Breast epithelium (tissue), 4 donors: ENCODE measurements around the gene LEFTY2. TPM values are rescaled to one million over a fixed set of nuclear protein-coding genes. Genes with fewer than 3 reads are reported as not detected.

Experiments used
- DNase-seq, 2 donors: peaks; one replicate each; pipeline ENCODE4 v3.0.0-alpha.2; 2019; ENCODE audit warnings: low spot score in 2 of 2
- H3K27ac ChIP-seq, 2 donors: fragments of 200-600 bp; sonication (generic) in 1 of 2; one replicate each; pipeline ENCODE4 v1.5.1; 2016 to 2019; ENCODE audit warnings: mild to moderate bottlenecking in 1 of 2
- H3K27me3 ChIP-seq, 2 donors: fragments of 200-600 bp; sonication (generic) in 1 of 2; one replicate each; pipeline versions ENCODE4 v1.5.1 to v1.6.0; 2017 to 2019; ENCODE audit warnings: control low read depth in 1 of 2, mild to moderate bottlenecking in 1 of 2
- H3K36me3 ChIP-seq: fragments of 200-600 bp; one replicate; pipeline ENCODE4 v1.5.1; 2019
- H3K4me1 ChIP-seq, 2 donors: fragments of 200-600 bp; sonication (generic); one replicate each; pipeline ENCODE4 v1.5.1; 2016 to 2019; ENCODE audit warnings: control low read depth in 1 of 2
- H3K4me3 ChIP-seq, 3 donors: fragments of 200-600 bp; sonication (generic); 1 replicate in 2 of 3; 2 replicates in 1 of 3; pipeline ENCODE4 v1.5.1; 2016 to 2019; ENCODE audit warnings: mild to moderate bottlenecking in 3 of 3, moderate library complexity in 2 of 3
- H3K9me3 ChIP-seq, 2 donors: fragments of 200-600 bp; sonication (generic) in 1 of 2; one replicate each; pipeline ENCODE4 v1.5.1; 2016 to 2019; ENCODE audit warnings: control low read depth in 1 of 2
- CTCF ChIP-seq, 3 donors: fragments of 450-650 bp; IDR thresholded peaks; one replicate each; pipeline ENCODE4 v1.5.1; 2016 to 2017; ENCODE audit warnings: antibody characterized with exemption in 3 of 3, mild to moderate bottlenecking in 3 of 3, moderate library complexity in 3 of 3
- POLR2A ChIP-seq: fragments of 450-650 bp; IDR thresholded peaks from one replicate; pipeline ENCODE4 v1.6.1; 2016; ENCODE audit warnings: antibody characterized with exemption, mild to moderate bottlenecking, moderate library complexity
- POLR2AphosphoS5 ChIP-seq, 3 donors: sonication (generic); formaldehyde crosslinking; IDR thresholded peaks; one replicate each; pipeline ENCODE4 v1.6.1; 2017; ENCODE audit warnings: antibody characterized with exemption in 3 of 3
- intact Hi-C: fragments of 100-400 bp; cut with DNase I; formaldehyde crosslinking; loops from one replicate; pipeline ENCODE4 v1.15.1; 2023; ENCODE audit warnings: low total_unique reads
- total RNA-seq, 3 donors: library from RNA; depleted of rRNA; stranded (reverse); fragments of >200 nt; gene quantifications; one replicate each; pipeline ENCODE4 v1.1.0, GENCODE V29; 2016

Gene LEFTY2
- total RNA-seq, 3 donors from 2014 or later: 0.88 to 0.96 TPM; not detected in 1

DNA sequence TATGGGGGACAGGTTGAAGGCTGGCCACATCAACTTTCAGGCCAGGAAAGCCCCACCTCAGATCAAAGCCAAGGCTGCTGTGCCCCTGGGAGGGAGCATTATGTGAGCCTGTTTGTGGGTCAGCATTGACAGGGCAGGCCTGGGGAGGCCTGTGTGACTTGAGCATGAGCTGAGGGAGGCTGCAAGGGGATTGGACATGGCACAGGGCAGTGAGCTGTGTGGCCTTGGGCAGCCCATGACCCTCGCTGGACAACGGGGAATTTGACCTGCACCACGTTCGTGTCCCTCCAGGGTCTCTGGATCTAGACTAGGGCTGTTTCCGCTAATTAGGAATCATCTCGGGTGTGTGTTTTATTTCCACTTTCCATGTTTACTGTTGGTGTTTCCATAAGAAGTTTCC lies 34.6 kb downstream of the LEFTY2 start:
- Histone ChIP-seq H3K27ac (no peak overlapping the region), H3K36me3 (no peaks in the 10 kb centered on the region), H3K4me3 (no peak overlapping the region), H3K27me3 (no peaks in the 10 kb centered on the region), H3K9me3 (no peaks in the 10 kb centered on the region), H3K4me1 (no peaks in the 10 kb centered on the region)
- no peak for DNase-seq
- TF ChIP-seq CTCF (IDR thresholded peaks at IDR 0.05): no peak
- TF ChIP-seq POLR2AphosphoS5 (IDR thresholded peaks at IDR 0.05): no peak
- no peak for TF ChIP-seq POLR2A
- intact Hi-C loops: no loop called here

GRCh38 chr1:225903623-225904022 lies 37.4 kb downstream of the LEFTY2 start:
- no peak overlapping the region for H3K27ac ChIP-seq
- H3K4me3 ChIP-seq: no peak overlapping the region
- no peaks in the 10 kb centered on the region for H3K4me1 ChIP-seq
- H3K27me3 ChIP-seq: no peaks in the 10 kb centered on the region
- TF ChIP-seq POLR2A (no peak), CTCF (IDR thresholded peaks at IDR 0.05) (no peak), POLR2AphosphoS5 (IDR thresholded peaks at IDR 0.05) (no peak)
- no peak for DNase-seq
- intact Hi-C loops: no loop called here
- no peaks in the 10 kb centered on the region for H3K36me3 ChIP-seq
- no peaks in the 10 kb centered on the region for H3K9me3 ChIP-seq

- no peaks in the 10 kb centered on the region for H3K27me3 ChIP-seq
- no peaks in the 10 kb centered on the region for H3K9me3 ChIP-seq
- intact Hi-C loops: no loop called here
- H3K36me3 ChIP-seq: no peaks in the 10 kb centered on the region
- DNase-seq: no peak
- TF ChIP-seq POLR2AphosphoS5 (IDR thresholded peaks at IDR 0.05) (no peak), CTCF (IDR thresholded peaks at IDR 0.05) (no peak), POLR2A (no peak)
- peaks cover 0 to 4% of the 10 kb centered on the region in 2 donors for H3K4me1 ChIP-seq
- no peak overlapping the region for H3K4me3 ChIP-seq
- H3K27ac ChIP-seq: no peak overlapping the region
Measured at GRCh38 chr1:225899044-225899925, 41.7 kb downstream of the LEFTY2 start.

GRCh38 chr1:225897595-225898514 lies 43.2 kb downstream of the LEFTY2 start:
- Histone ChIP-seq H3K27me3 (no peaks in the 10 kb centered on the region), H3K4me3 (no peak overlapping the region), H3K4me1 (peaks cover 0 to 4% of the 10 kb centered on the region in 2 donors), H3K9me3 (no peaks in the 10 kb centered on the region), H3K36me3 (no peaks in the 10 kb centered on the region), H3K27ac (peak overlapping the region; percentile 68 to 69)
- no peak for TF ChIP-seq CTCF (IDR thresholded peaks at IDR 0.05)
- no peak for TF ChIP-seq POLR2AphosphoS5 (IDR thresholded peaks at IDR 0.05)
- no peak for TF ChIP-seq POLR2A
- no peak for DNase-seq
- intact Hi-C loops: no loop called here
